Nephron (organoid): Measurements from ENCODE around the gene KNSTRN.
A peak's percentile ranks its signal among the peaks of the same experiment; 100 is the strongest.

Experiments
- H3K27ac Mint-ChIP-seq, 3 experiments: 2 replicates each; pipeline ENCODE4 v1.8.0; 2020; ENCODE audit warnings: mixed read lengths in 3 of 3, mild to moderate bottlenecking in 2 of 3, moderate library complexity in 1 of 3
- H3K27me3 Mint-ChIP-seq: 2 replicates; pipeline ENCODE4 v1.8.0; 2021; ENCODE audit warnings: low read depth, mild to moderate bottlenecking, moderate library complexity, mixed read lengths
- H3K36me3 Mint-ChIP-seq: 2 replicates; pipeline ENCODE4 v1.8.0; 2020; ENCODE audit warnings: low read depth, mixed read lengths
- H3K4me1 Mint-ChIP-seq: 2 replicates; pipeline ENCODE4 v1.8.0; 2020; ENCODE audit warnings: mixed read lengths
- H3K4me3 Mint-ChIP-seq, 3 experiments: 2 replicates each; pipeline ENCODE4 v1.8.0; 2020; ENCODE audit warnings: mild to moderate bottlenecking in 3 of 3, mixed read lengths in 3 of 3, moderate library complexity in 2 of 3
- H3K9me3 Mint-ChIP-seq: 2 replicates; pipeline ENCODE4 v1.8.0; 2020; ENCODE audit warnings: mixed read lengths
- CTCF ChIP-seq, 3 experiments: fragments of 200-600 bp; sonication (generic); IDR thresholded peaks; one replicate each; pipeline ENCODE4 v1.5.0; 2021; ENCODE audit warnings: antibody characterized with exemption in 3 of 3; ENCODE audit not compliant: unreplicated experiment in 3 of 3

The KNSTRN gene

GRCh38 chr15:40380636-40381035, 1.9 kb upstream of the KNSTRN start:
- Mint-ChIP-seq H3K9me3 (no peaks in the 10 kb centered on the region), H3K4me1 (peaks cover 33% of the 10 kb centered on the region), H3K4me3 (no peak overlapping the region), H3K36me3 (peaks cover 11% of the 10 kb centered on the region), H3K27ac (no peak overlapping the region), H3K27me3 (no peaks in the 10 kb centered on the region)
- no peak for TF ChIP-seq CTCF (IDR thresholded peaks at IDR 0.05; ENCODE audit: unreplicated experiment in 3 of 3)

- peaks cover 32% of the 10 kb centered on the region for H3K4me1 Mint-ChIP-seq
- H3K9me3 Mint-ChIP-seq = no peaks in the 10 kb centered on the region
- H3K27ac Mint-ChIP-seq = peak overlapping the region in 2 of 3 experiments; percentile 12 to 56
- no peak for TF ChIP-seq CTCF (IDR thresholded peaks at IDR 0.05; ENCODE audit: unreplicated experiment in 3 of 3)
- peaks cover 20% of the 10 kb centered on the region for H3K36me3 Mint-ChIP-seq
- H3K4me3 Mint-ChIP-seq = peak overlapping the region; percentile 97 to 100 (median 99)
- H3K27me3 Mint-ChIP-seq = no peaks in the 10 kb centered on the region
Observed at GRCh38 chr15:40381818-40382529, 547 bp upstream of the KNSTRN start.

- Mint-ChIP-seq H3K27ac (no peak overlapping the region), H3K27me3 (no peaks in the 10 kb centered on the region), H3K4me3 (no peak overlapping the region), H3K9me3 (no peaks in the 10 kb centered on the region), H3K4me1 (peaks cover 25% of the 10 kb centered on the region), H3K36me3 (peaks cover 59% of the 10 kb centered on the region)
- no peak for TF ChIP-seq CTCF (IDR thresholded peaks at IDR 0.05; ENCODE audit: unreplicated experiment in 3 of 3)
Observed at GRCh38 chr15:40386480-40386879, 4.0 kb downstream of the KNSTRN start.

GRCh38 chr15:40388941-40389823, 6.7 kb downstream of the KNSTRN start:
- peaks cover 77% of the 10 kb centered on the region for H3K36me3 Mint-ChIP-seq
- no peak overlapping the region for H3K4me3 Mint-ChIP-seq
- no peaks in the 10 kb centered on the region for H3K9me3 Mint-ChIP-seq
- no peak for TF ChIP-seq CTCF (IDR thresholded peaks at IDR 0.05; ENCODE audit: unreplicated experiment in 3 of 3)
- no peaks in the 10 kb centered on the region for H3K27me3 Mint-ChIP-seq
- peaks cover 9% of the 10 kb centered on the region for H3K4me1 Mint-ChIP-seq
- no peak overlapping the region for H3K27ac Mint-ChIP-seq

- Mint-ChIP-seq H3K27ac (no peak overlapping the region), H3K9me3 (no peaks in the 10 kb centered on the region), H3K4me3 (no peak overlapping the region), H3K4me1 (peaks cover under 1% of the 10 kb centered on the region), H3K27me3 (no peaks in the 10 kb centered on the region), H3K36me3 (peaks cover 77% of the 10 kb centered on the region)
- no peak for TF ChIP-seq CTCF (IDR thresholded peaks at IDR 0.05; ENCODE audit: unreplicated experiment in 3 of 3)
Observed at GRCh38 chr15:40389824-40390595, 7.5 kb downstream of the KNSTRN start.
